CD4-positive, alpha-beta T cell treated with Interleukin-15 for 1 hour (primary cell): ENCODE measurements around the gene CST7.

Experiments
- DNase-seq: peaks from one replicate; pipeline ENCODE4 v3.0.0-alpha.2; 2020

The CST7 gene

GRCh38 chr20:24966317-24967012, 17.4 kb downstream of the CST7 start:
- DNase-seq = no peak

GRCh38 chr20:24968278-24968800, 19.3 kb downstream of the CST7 start:
- no peak for DNase-seq

GRCh38 chr20:24969186-24970029, 20.3 kb downstream of the CST7 start:
- no peak for DNase-seq

- DNase-seq = no peak
Measured at GRCh38 chr20:24970030-24970553, 21.0 kb downstream of the CST7 start.

- no peak for DNase-seq
Measured at GRCh38 chr20:24970754-24971153, 21.7 kb downstream of the CST7 start.

- no peak for DNase-seq
Measured at GRCh38 chr20:24971376-24972101, 22.5 kb downstream of the CST7 start.

GRCh38 chr20:24972341-24972740, 23.3 kb downstream of the CST7 start:
- DNase-seq = no peak

GRCh38 chr20:24977336-24977735, 28.3 kb downstream of the CST7 start:
- peak; percentile 0 for DNase-seq

GRCh38 chr20:24977797-24978196, 28.7 kb downstream of the CST7 start:
- DNase-seq = no peak

GRCh38 chr20:24978513-24978912, 29.4 kb downstream of the CST7 start:
- no peak for DNase-seq

- DNase-seq = no peak
Measured at GRCh38 chr20:24979036-24979960, 30.2 kb downstream of the CST7 start.

- no peak for DNase-seq
Measured at GRCh38 chr20:24980291-24981053, 31.4 kb downstream of the CST7 start.

GRCh38 chr20:24981282-24981681, 32.2 kb downstream of the CST7 start:
- DNase-seq = no peak

GRCh38 chr20:24981790-24982189, 32.7 kb downstream of the CST7 start:
- peak; percentile 60 for DNase-seq

- no peak for DNase-seq
Measured at GRCh38 chr20:24983896-24984295, 34.8 kb downstream of the CST7 start.

- no peak for DNase-seq
Measured at GRCh38 chr20:24984961-24985640, 36.0 kb downstream of the CST7 start.

- DNase-seq = no peak
Measured at GRCh38 chr20:24985802-24986201, 36.7 kb downstream of the CST7 start.

GRCh38 chr20:24986436-24987015, 37.5 kb downstream of the CST7 start:
- DNase-seq = no peak

GRCh38 chr20:24987244-24987643, 38.2 kb downstream of the CST7 start:
- no peak for DNase-seq
